Thymus (tissue), 11 donors: Measurements from ENCODE around the gene GPC1. TPM values are rescaled to one million over a fixed set of nuclear protein-coding genes. Genes with fewer than 3 reads are reported as not detected.

ENCODE experiments used
- DNase-seq, 9 donors: peaks; one replicate each; pipeline ENCODE4 v3.0.0-alpha.2; 2013; ENCODE audit warnings: low spot score in 9 of 9, low read depth in 6 of 9, missing footprints in 1 of 9
- H3K27ac ChIP-seq, 2 donors: one replicate each; pipeline ENCODE4 v1.5.1; 2013; ENCODE audit warnings: control low read depth in 1 of 2, low read depth in 1 of 2, low read length in 1 of 2, mild to moderate bottlenecking in 1 of 2, moderate library complexity in 1 of 2
- H3K27me3 ChIP-seq, 2 donors: one replicate each; pipeline ENCODE4 v1.5.1; 2013; ENCODE audit warnings: low read length in 1 of 2; ENCODE audit not compliant: control insufficient read depth in 2 of 2, insufficient read depth in 1 of 2
- H3K36me3 ChIP-seq, 2 donors: one replicate each; pipeline ENCODE4 v1.5.1; 2013; ENCODE audit warnings: low read length in 1 of 2, mild to moderate bottlenecking in 1 of 2, moderate library complexity in 1 of 2; ENCODE audit not compliant: control insufficient read depth in 2 of 2, insufficient read depth in 2 of 2
- H3K4me1 ChIP-seq, 2 donors: one replicate each; pipeline ENCODE4 v1.5.1; 2013; ENCODE audit warnings: low read length in 2 of 2; ENCODE audit not compliant: control insufficient read depth in 2 of 2, insufficient read depth in 2 of 2
- H3K4me3 ChIP-seq, 2 donors: one replicate each; pipeline ENCODE4 v1.5.1; 2013; ENCODE audit warnings: low read length in 2 of 2, control low read depth in 1 of 2, mild to moderate bottlenecking in 1 of 2
- H3K9me3 ChIP-seq, 2 donors: one replicate each; pipeline ENCODE4 v1.5.1; 2013; ENCODE audit warnings: low read length in 1 of 2, mild to moderate bottlenecking in 1 of 2; ENCODE audit not compliant: control insufficient read depth in 2 of 2, insufficient read depth in 1 of 2
- WGBS: extraction: QIAGEN DNeasy Blood & Tissue Kit; methylation state at CpG from one replicate; pipeline ENCODE4 v1.1.7; 2013; 5-methylcytosine and 5-hydroxymethylcytosine counted together
- polyA plus RNA-seq: library from polyadenylated mRNA; stranded (reverse); fragments of 200-250 nt; gene quantifications from one replicate; pipeline ENCODE4 v1.2.3, GENCODE V29; 2013
- total RNA-seq: library from RNA; stranded (reverse); fragments of 120-200 nt; gene quantifications from one replicate; pipeline ENCODE4 v1.2.4, GENCODE V29; 2013
- donor health status: healthy.

GPC1 gene
- total and polyA plus RNA-seq, 2 donors = 4.4 to 46.6 TPM

- Histone ChIP-seq H3K4me1 (peaks cover 9 to 14% of the 10 kb centered on the region in 2 donors), H3K4me3 (no peak overlapping the region), H3K27me3 (peaks cover 21 to 58% of the 10 kb centered on the region in 2 donors), H3K27ac (no peak overlapping the region), H3K9me3 (no peaks in the 10 kb centered on the region), H3K36me3 (no peaks in the 10 kb centered on the region)
- 90% methylated on average over 9 of the region's 9 CpGs for WGBS
- no peak for DNase-seq
Measured at GRCh38 chr2:240432430-240432819, 3.0 kb upstream of the GPC1 start.

DNA sequence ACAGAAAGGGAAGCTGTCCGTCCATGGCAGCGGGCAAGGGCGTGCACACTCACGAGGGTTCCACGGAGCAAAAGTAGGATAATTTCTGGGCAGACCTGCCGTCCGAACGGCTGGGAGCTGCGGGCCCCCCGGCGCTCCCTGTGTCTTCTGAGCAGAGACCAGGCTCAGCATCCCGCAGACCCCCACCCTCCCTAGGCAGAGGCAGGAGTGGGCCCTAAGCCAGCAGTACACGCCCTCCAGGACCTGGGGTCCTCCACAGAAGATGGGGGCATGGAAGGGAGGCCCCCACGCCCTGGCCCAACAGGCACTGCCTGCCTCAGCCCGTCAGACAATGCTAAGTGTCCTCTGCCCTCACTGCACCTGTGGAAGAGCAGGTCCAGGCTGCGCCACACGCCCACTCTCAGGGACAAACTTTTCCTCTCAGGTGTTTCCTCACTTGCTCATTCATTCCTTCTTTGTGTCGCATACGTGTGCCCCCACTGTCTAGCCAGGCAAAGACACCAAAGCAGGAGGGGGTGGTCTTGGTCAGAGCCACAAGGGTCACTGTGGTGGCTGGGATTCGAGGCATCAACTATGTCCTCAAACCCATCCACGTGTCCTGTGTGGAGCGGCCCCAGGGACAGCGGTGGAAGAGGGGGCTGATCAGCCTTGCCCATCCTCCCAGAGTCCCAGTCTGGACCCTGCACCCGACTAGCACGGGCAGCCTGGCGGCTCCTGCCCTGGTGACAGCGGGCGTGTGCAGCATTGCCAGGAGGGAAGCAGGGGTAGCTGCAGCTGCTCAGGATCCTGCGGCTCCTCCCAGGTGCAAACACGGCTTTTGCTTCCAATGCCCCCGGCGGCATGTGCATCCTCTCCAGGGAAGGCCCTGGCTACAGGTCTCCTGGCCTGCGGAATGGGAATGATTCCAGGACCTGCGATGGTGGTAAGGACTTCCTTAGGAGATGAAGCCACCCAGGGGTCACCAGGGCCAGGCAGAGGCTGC is 2.4 kb upstream of the GPC1 start:
- Histone ChIP-seq H3K27me3 (peaks cover 28 to 65% of the 10 kb centered on the region in 2 donors), H3K27ac (no peak overlapping the region), H3K9me3 (no peaks in the 10 kb centered on the region), H3K4me1 (peaks cover 12 to 14% of the 10 kb centered on the region in 2 donors), H3K4me3 (no peak overlapping the region), H3K36me3 (no peaks in the 10 kb centered on the region)
- DNase-seq = no peak
- 89% methylated on average over 34 of the region's 34 CpGs for WGBS

DNA sequence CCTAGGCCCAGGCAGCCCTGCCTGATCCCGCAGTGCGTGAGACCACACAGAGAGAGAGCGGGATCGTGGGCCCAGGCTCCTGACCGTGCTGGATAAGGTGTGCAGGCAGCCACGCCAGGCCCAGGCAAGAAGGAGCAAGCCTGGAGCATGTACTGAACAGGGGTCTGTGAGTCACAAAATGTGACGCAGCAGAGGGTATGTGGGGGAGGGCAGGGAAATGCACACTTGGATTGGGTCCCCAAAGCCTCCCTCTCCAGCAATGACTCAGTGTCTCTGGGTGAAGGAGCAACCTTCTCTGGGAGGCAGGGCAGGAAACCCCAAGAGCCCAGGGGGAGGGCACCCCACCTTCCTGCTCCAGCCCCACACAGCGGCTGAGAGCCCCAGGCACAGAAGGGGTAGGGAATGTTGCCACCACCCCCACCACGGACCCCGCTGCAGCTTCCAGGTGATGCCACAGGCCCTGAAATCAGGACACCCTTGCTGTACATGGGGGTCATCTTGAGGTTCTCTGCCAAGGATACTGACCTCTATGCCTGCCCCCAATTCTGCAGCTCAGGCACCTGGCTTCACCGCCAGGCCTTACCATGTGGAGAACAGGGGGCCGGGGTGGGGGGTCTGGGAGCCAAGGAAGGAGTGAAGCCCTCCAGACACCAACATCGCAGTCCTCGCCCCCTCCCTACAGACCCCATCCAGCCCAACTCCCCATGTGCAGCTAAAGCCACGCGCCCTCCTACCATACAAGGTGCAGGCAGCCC is 1.3 kb upstream of the GPC1 start:
- 80% methylated on average over 16 of the region's 16 CpGs for WGBS
- Histone ChIP-seq H3K9me3 (no peaks in the 10 kb centered on the region), H3K27ac (peak overlapping the region in 1 of 2 donors; percentile 43), H3K27me3 (peaks cover 31 to 69% of the 10 kb centered on the region in 2 donors), H3K4me3 (peak overlapping the region; percentile 35 to 79), H3K4me1 (peaks cover 13 to 14% of the 10 kb centered on the region in 2 donors), H3K36me3 (no peaks in the 10 kb centered on the region)
- DNase-seq = no peak

DNA sequence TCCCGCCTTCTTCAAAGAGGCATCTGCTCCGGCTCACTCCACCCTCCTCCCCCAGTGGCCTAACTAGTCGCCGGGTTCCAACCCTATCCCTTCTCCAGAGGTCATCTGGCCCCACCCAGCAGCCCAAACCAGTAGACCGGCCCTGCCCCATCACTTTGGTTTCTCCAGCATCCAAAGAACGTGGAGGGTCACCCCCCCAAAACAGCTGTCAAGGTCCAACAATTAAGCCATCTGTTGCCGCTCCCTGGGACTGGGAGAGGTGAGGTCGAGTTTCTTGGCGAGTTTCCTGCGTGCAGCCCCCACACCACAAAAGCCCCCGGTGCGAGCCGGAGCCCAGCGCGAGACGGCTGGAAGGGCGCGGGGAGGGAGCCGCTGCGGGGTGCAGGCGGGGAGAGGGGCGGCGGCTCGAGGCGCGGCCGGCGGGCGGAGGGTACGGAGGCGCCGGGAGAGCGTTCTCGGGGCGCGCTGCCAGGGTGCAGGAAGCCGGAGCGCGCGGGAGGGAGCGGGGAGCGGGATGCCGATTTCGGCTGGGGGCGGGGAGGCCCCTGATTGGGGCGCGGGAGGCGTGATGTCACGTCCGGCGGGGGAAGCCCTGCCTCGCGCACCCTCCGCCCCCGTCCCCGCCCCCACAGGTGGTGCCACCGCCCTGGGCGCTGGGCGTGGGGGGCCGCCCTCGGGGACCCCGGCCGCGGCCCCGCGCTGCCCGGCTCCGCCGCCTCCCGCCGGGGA is 571 bp upstream of the GPC1 start:
- Histone ChIP-seq H3K36me3 (no peaks in the 10 kb centered on the region), H3K27me3 (peaks cover 31 to 65% of the 10 kb centered on the region in 2 donors), H3K9me3 (no peaks in the 10 kb centered on the region), H3K4me3 (peak overlapping the region; percentile 35 to 79), H3K4me1 (peaks cover 13 to 14% of the 10 kb centered on the region in 2 donors), H3K27ac (peak overlapping the region in 1 of 2 donors; percentile 61)
- peak; percentile 44 to 89 (median 76) for DNase-seq
- WGBS = 2% methylated on average over 70 of the region's 71 CpGs

DNA sequence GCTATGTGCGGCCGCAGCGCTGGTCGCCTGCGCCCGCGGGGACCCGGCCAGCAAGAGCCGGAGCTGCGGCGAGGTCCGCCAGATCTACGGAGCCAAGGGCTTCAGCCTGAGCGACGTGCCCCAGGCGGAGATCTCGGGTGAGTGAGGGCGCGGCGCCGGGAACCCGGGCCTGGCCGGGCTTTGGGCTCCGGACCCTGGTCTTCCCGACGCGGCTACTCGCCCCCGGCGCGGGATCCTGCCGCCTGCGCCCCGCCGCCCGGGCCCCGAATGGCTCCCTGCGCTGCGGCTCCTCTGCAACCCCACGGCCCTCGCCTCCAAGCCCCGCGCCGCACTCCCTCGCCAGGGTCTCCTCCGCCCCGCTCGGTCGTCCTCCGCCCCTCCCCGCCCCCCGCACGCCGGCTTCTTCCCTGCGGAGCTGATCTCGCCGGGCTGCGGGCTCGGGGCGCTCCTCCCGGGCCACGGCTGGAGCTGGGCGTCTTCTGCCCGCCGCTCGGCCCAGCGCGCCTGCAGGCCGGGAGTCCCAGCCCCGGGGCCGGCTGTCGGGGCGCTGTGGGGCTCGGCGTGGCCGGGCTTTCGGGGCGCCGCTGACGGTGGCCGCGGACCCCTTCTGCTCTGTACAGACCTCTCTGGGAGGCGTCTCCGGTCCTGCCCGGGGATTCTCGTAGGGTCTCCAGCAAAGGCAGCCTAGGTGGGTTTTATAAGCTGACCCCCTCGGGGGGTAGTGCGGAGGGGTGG is 652 bp downstream of the GPC1 start:
- peak overlapping the region in 1 of 2 donors; percentile 9 for H3K27ac ChIP-seq
- 2% methylated on average over 88 of the region's 88 CpGs for WGBS
- no peaks in the 10 kb centered on the region for H3K9me3 ChIP-seq
- no peak for DNase-seq
- peaks cover 14 to 15% of the 10 kb centered on the region in 2 donors for H3K4me1 ChIP-seq
- H3K4me3 ChIP-seq = peak overlapping the region; percentile 10 to 79
- H3K36me3 ChIP-seq = no peaks in the 10 kb centered on the region
- peaks cover 31 to 62% of the 10 kb centered on the region in 2 donors for H3K27me3 ChIP-seq

- Histone ChIP-seq H3K27me3 (peaks cover 31 to 57% of the 10 kb centered on the region in 2 donors), H3K36me3 (no peaks in the 10 kb centered on the region), H3K9me3 (peaks cover 0 to 1% of the 10 kb centered on the region in 2 donors), H3K27ac (no peak overlapping the region), H3K4me1 (peaks cover 14 to 17% of the 10 kb centered on the region in 2 donors), H3K4me3 (peak overlapping the region; percentile 10 to 79)
- no peak for DNase-seq
- WGBS = 25% methylated on average over 45 of the region's 45 CpGs
Measured at GRCh38 chr2:240436683-240437550, 1.5 kb downstream of the GPC1 start.

DNA sequence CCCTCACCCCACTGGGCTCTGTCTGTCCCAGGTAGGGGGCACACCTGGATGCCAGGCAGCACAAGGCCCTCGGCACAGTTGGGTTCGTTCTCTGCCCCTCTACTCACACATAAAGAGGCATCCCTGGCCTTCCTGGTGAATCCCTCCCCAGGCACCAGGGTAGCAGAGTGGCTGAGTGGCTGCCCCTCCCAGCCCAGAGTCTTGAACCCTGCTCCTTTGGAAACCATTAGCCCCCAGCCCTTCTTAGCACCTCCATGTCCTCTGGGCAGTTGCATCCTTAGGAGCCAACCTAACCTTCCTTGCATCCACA is 2.0 kb downstream of the GPC1 start:
- Histone ChIP-seq H3K4me1 (peaks cover 14 to 17% of the 10 kb centered on the region in 2 donors), H3K27me3 (peaks cover 31 to 52% of the 10 kb centered on the region in 2 donors)

More for the DNA sequence above, 2.0 kb downstream of the GPC1 start:
- Histone ChIP-seq H3K9me3 (peaks cover 0 to 1% of the 10 kb centered on the region in 2 donors), H3K36me3 (no peaks in the 10 kb centered on the region), H3K27ac (no peak overlapping the region), H3K4me3 (no peak overlapping the region)
- 92% methylated on average over 2 of the region's 2 CpGs for WGBS
- no peak for DNase-seq
